ENCODE data around the gene TMCO6. TPM values are rescaled to one million over a fixed set of nuclear protein-coding genes. Genes with fewer than 3 reads are reported as not detected.
"Not testable (repeated sequence)": the region's sequence is repeated elsewhere in the genome, so short reads cannot be mapped to it uniquely, and the experiment has no call there.

TMCO6 gene
- total RNA-seq, 1 donor from 2014 or later = 40.7 TPM

DNA sequence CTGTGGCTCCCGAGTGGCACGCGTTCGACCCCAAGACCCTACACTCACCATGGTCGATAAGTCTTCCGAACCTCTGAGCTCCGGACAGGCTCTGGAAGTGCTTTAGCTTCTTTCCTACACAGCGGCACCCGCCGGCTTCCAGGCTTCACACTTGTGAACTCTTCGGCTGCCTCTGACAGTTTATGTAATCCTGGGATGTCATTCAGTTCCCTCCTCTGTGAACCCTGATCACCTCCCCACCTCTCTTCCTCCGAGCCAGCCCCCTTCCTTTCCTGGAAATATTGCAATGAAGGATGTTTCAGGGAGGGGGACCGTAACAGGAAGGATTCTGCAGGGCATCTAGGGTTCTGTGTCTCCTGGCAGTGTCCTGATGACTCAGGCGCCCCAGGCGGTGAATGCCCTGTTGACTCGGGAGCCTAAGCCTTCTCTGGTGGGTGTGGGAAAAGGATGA, 6.2 kb upstream of the TMCO6 start, which contains the start of gene CD14:
Gene CD14 (minus strand): TSS at position 155 of the 451 bp plus-strand sequence. CDS start 104 bp downstream, at position 51.
- H3K36me3 Mint-ChIP-seq (ENCODE audit: low read depth) = no peaks in the 10 kb centered on the region

DNA sequence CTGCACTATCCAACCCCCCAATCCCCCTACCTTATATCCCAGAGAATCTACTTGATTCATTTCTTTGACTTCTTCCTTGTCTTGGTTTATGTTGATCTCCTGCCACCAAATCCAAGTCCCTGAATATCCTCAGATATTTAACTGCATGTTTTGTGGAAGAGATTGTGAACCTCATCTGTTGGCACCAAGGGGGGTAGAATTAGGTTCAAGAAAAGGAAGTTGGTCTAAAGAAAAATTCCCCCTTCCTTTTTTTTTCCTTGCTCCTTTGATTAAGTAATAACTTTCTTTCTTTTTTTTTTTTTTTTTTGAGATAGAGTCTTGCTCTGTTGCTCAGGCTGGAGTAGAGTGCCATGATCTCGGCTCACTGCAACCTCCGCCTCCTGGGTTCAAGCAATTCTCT, 5.8 kb upstream of the TMCO6 start:
- H3K36me3 Mint-ChIP-seq (ENCODE audit: low read depth) = no peaks in the 10 kb centered on the region
- peaks cover 12% of the 10 kb centered on the region for H3K27me3 Mint-ChIP-seq (ENCODE audit: low read depth)
- no peak for DNase-seq (ENCODE audit: low spot score)
- H3K27ac Mint-ChIP-seq = no peak overlapping the region
- no peaks in the 10 kb centered on the region for H3K9me3 Mint-ChIP-seq
- intact Hi-C loops (cut with micrococcal nuclease) = loop anchor here (10.0 kb wide), 1 partner anchor 379 kb away; no protein-coding TSS in a partner anchor
- H3K4me1 Mint-ChIP-seq (ENCODE audit: low read depth) = peaks cover 25% of the 10 kb centered on the region
- peak overlapping the region; percentile 80 for H3K4me3 Mint-ChIP-seq (ENCODE audit: low read depth)

More for the DNA sequence above, 6.2 kb upstream of the TMCO6 start, which contains the start of gene CD14:
- intact Hi-C loops (cut with micrococcal nuclease) = loop anchor here (10.0 kb wide), 1 partner anchor 378 kb away; no protein-coding TSS in a partner anchor
- Mint-ChIP-seq H3K27ac (no peak within 1 kb of the TSS), H3K4me1 (ENCODE audit: low read depth) (peaks cover 23% of the 10 kb centered on the region), H3K9me3 (peaks cover 4% of the 10 kb centered on the region), H3K4me3 (ENCODE audit: low read depth) (peak within 1 kb of the TSS; percentile 80), H3K27me3 (ENCODE audit: low read depth) (peaks cover 14% of the 10 kb centered on the region)
- DNase-seq (ENCODE audit: low spot score) = no peak

DNA sequence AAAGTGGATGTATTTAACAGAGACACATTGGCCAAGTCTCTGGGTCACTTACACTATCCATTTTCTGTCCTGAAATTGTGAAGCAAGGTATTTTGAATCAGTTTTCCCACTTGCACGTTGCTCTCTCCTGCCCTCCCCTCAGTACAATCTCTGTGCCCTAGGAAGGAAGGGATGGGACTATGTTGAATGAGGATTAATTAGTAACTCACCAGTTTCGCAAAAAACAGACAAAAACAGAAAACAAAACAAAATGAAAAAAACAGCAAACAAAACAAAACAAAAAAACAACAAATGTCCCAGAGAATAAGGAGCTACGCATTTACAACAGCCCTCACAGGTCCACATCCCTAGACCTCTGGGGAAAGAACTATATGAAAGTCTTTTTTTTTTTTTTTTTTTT, 5.1 kb upstream of the TMCO6 start:
- intact Hi-C loops (cut with micrococcal nuclease) = loop anchor here (10.0 kb wide), 1 partner anchor 379 kb away; no protein-coding TSS in a partner anchor
- Mint-ChIP-seq H3K9me3 (no peaks in the 10 kb centered on the region), H3K4me3 (ENCODE audit: low read depth) (peak overlapping the region; percentile 4), H3K27ac (no peak overlapping the region), H3K36me3 (ENCODE audit: low read depth) (no peaks in the 10 kb centered on the region), H3K4me1 (ENCODE audit: low read depth) (peaks cover 29% of the 10 kb centered on the region), H3K27me3 (ENCODE audit: low read depth) (peaks cover 12% of the 10 kb centered on the region)
- DNase-seq (ENCODE audit: low spot score) = no peak

DNA sequence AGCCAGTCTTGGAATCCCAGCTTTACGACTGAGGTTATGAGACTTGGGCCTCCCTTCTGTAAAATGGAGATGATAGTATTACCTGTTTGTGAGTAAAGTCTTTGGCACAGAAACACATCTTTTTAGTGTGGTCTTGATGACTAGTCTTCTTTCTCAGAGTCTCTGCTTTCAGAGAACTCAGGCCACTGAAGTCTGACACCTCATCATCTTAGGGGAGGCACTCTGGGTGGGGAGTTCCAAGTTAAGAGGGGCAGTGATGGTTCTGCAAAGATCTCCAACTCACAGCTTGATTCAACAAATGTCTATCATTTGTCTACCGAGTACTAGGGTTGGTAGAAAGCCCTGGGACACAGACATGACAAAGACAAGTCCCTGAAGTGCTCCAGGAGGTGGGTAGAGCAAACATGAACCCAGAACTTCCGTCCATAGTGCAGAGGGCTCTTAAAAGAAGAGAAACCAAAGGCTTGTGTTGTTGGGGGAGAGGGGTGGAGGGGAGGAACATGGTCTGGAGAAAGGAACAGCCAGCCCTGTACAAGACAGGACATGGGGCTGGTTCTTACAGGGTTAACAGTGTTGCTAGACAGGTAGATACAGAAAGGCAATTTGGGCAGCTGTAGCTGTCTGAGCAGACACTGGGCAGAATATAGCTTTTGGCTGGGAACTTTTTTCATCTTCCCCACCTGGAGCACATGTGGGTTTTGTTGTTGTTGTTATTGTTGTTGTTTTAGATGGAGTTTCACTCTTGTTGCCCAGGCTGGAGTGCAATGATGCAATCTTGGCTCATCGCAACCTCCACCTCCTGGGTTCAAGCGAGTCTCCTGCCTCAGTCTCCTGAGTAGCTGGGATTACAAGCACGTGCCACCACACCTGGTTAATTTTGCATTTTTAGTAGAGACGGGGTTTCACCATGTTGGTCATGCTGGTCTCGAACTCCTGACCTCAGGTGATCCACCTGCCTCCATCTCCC, 3.7 kb upstream of the TMCO6 start:
- no peak for DNase-seq (ENCODE audit: low spot score)
- H3K27me3 Mint-ChIP-seq (ENCODE audit: low read depth) = peaks cover 12% of the 10 kb centered on the region
- peaks cover 33% of the 10 kb centered on the region for H3K4me1 Mint-ChIP-seq (ENCODE audit: low read depth)
- peaks cover 7% of the 10 kb centered on the region for H3K36me3 Mint-ChIP-seq (ENCODE audit: low read depth)
- H3K4me3 Mint-ChIP-seq (ENCODE audit: low read depth) = no peak overlapping the region
- H3K27ac Mint-ChIP-seq = no peak overlapping the region
- no peaks in the 10 kb centered on the region for H3K9me3 Mint-ChIP-seq
- intact Hi-C loops (cut with micrococcal nuclease) = loop anchor here (1.0 to 10.0 kb wide), 3 partner anchors 262 to 381 kb away; partner anchors contain the start of gene SLC4A9

DNA sequence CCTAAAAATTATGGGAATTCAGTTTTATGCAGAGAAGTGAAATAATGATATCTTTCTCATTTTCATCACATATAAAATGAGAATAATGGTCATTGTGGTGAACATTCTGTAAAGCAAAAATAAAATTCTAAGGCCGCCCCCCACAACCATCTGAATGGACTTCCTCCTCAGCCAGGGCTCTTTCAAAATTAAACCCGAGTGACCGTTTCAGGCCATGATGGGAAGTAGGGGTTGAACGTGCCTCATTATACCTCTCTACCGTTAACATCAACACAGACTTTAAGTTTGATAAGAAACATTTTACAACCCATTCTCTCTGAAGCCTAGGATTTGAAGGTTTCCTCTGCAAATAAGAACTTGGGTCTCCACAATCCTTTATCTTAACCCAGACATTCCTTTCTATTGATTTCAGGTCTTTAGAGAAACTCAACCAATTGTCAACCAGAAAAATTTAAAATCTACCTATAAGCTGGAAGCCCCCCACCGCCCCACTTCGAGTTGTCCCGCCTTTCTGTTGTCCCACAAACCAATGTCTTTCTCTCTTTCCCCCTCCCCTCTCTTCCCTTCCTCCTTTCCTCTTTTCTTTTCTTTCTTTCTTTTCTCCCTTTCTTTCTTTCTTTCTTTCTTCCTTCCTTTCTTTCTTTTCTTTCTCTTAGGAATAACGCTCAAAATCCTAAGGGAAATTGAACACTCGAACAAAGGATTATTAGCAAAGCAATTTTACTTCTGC, 1.7 kb upstream of the TMCO6 start:
- peaks cover 39% of the 10 kb centered on the region for H3K4me1 Mint-ChIP-seq (ENCODE audit: low read depth)
- DNase-seq (ENCODE audit: low spot score) = no peak
- H3K36me3 Mint-ChIP-seq (ENCODE audit: low read depth) = peaks cover 22% of the 10 kb centered on the region
- H3K27me3 Mint-ChIP-seq (ENCODE audit: low read depth) = peaks cover 4% of the 10 kb centered on the region
- H3K4me3 Mint-ChIP-seq (ENCODE audit: low read depth) = no peak overlapping the region
- no peak overlapping the region for H3K27ac Mint-ChIP-seq
- intact Hi-C loops (cut with micrococcal nuclease) = loop anchor here (2.0 to 10.0 kb wide), 6 partner anchors 53 to 383 kb away; partner anchors contain the start of genes ANKHD1, HARS1, HARS2 and SLC4A9
- no peaks in the 10 kb centered on the region for H3K9me3 Mint-ChIP-seq

DNA sequence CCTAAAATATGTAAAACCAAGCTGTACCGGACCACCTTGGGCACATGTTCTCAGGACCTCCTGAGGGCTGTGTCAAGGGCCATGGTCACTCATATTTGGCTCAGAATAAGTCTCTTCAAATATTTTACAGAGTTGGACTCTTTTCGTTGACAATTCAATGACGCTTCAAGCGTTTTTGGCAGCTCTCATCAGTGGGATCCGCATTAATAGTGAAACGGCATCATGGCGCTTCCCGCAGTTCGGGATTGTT, 428 bp upstream of the TMCO6 start:
- Mint-ChIP-seq H3K36me3 (ENCODE audit: low read depth) (peaks cover 33% of the 10 kb centered on the region), H3K4me3 (ENCODE audit: low read depth) (peak overlapping the region; percentile 94), H3K27ac (peak overlapping the region; percentile 93), H3K4me1 (ENCODE audit: low read depth) (peaks cover 29% of the 10 kb centered on the region)
- not testable (repeated sequence) for H3K27me3 Mint-ChIP-seq (ENCODE audit: low read depth); DNase-seq (ENCODE audit: low spot score); H3K9me3 Mint-ChIP-seq
- intact Hi-C loops (cut with micrococcal nuclease) = loop anchor here (1.0 to 10.0 kb wide), 10 partner anchors 8 to 384 kb away; partner anchors contain the start of genes ANKHD1, APBB3, EIF4EBP3 and HARS1

DNA sequence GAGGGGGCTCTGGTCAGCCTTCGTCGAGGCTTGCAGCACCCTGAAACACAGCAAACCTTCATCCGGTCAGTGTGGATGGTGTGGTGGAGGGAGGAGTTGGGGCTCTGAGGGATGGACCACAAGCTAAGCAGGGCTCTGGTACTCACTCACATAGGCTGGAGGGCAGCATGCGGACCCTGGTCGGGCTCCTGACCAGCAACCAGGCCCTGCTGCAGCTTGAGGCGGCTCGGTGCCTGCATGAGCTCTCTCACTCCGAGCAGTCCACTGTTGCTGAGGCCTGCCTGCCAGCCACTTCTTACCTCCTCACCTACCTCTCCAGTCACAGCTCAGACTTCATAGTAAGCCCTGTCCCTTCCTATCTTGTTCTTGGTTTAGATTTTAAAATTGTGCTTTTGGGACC, 2.5 kb downstream of the TMCO6 start:
- Mint-ChIP-seq H3K27ac (no peak overlapping the region), H3K9me3 (no peaks in the 10 kb centered on the region), H3K36me3 (ENCODE audit: low read depth) (peaks cover 58% of the 10 kb centered on the region), H3K4me1 (ENCODE audit: low read depth) (peaks cover 34% of the 10 kb centered on the region), H3K27me3 (ENCODE audit: low read depth) (no peaks in the 10 kb centered on the region), H3K4me3 (ENCODE audit: low read depth) (no peak overlapping the region)
- intact Hi-C loops (cut with micrococcal nuclease) = no loop called here
- DNase-seq (ENCODE audit: low spot score) = no peak

DNA sequence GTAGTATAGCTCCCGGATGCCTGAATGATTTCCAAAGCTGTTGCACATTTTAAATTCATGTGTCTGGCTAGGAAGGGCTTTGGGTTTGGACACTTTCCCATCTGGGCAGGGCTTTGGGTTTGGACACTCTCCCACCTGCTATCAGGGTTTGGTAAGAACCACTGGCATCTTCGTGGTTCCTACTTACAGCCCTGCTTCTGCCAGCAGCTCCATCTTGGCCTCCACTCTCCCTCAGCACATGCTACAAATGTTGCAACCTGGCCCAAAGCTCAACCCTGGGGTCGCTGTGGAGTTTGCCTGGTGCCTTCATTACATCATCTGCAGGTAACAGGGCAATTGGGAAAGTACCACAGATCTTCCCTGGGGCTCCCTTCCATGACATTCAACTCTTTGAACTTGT, 3.5 kb downstream of the TMCO6 start:
- no peaks in the 10 kb centered on the region for H3K9me3 Mint-ChIP-seq
- no peak overlapping the region for H3K27ac Mint-ChIP-seq
- intact Hi-C loops (cut with micrococcal nuclease) = no loop called here
- no peak overlapping the region for H3K4me3 Mint-ChIP-seq (ENCODE audit: low read depth)
- peaks cover 67% of the 10 kb centered on the region for H3K36me3 Mint-ChIP-seq (ENCODE audit: low read depth)
- peaks cover 34% of the 10 kb centered on the region for H3K4me1 Mint-ChIP-seq (ENCODE audit: low read depth)
- DNase-seq (ENCODE audit: low spot score) = no peak
- H3K27me3 Mint-ChIP-seq (ENCODE audit: low read depth) = no peaks in the 10 kb centered on the region

DNA sequence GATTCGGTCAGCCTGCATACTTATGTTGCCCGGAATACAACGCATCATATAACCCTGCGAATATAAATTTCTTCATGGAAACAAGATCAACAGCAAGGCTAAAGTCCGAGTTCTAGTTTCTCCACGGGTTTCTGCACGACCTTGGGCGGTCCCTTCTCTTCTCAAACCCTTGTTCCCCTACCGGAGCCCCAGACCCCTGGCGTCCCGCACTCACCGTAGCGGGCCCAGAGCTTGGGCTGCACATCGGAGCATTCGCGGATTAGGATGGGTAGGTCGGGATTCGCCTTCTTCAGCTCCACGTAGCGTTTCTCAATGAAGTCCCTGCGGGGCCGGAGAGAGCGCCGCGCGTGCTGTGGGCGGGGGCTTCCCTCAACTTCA, 7.8 kb downstream of the TMCO6 start:
- intact Hi-C loops (cut with micrococcal nuclease) = loop anchor here (1.0 to 5.0 kb wide), 6 partner anchors 8 to 915 kb away; partner anchors contain the start of genes ANKHD1, HARS1, HARS2 and TMCO6
- Mint-ChIP-seq H3K27me3 (ENCODE audit: low read depth) (no peaks in the 10 kb centered on the region), H3K9me3 (no peaks in the 10 kb centered on the region), H3K4me3 (ENCODE audit: low read depth) (peak overlapping the region; percentile 99), H3K36me3 (ENCODE audit: low read depth) (peaks cover 72% of the 10 kb centered on the region), H3K27ac (peak overlapping the region; percentile 99), H3K4me1 (ENCODE audit: low read depth) (peaks cover 21% of the 10 kb centered on the region)
- no peak for DNase-seq (ENCODE audit: low spot score)

DNA sequence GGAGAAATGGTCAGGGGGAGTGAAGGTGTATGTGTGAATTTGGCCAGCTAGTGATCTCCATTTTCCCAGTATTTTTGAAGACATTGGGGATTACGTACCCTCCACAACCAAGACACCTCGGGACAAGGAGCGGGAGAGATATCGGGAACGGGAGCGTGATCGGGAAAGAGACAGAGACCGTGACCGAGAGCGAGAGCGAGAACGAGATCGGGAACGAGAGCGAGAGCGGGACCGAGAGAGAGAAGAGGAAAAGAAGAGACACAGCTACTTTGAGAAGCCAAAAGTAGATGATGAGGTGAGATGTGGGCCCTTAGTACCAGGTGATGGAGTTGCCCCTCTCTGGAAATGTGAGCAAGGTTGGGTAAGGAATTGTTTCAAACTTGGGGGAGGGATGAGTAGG, 19.6 kb downstream of the TMCO6 start:
- Mint-ChIP-seq H3K27me3 (ENCODE audit: low read depth) (no peaks in the 10 kb centered on the region), H3K4me1 (ENCODE audit: low read depth) (peaks cover 9% of the 10 kb centered on the region), H3K27ac (no peak overlapping the region), H3K9me3 (no peaks in the 10 kb centered on the region), H3K4me3 (ENCODE audit: low read depth) (no peak overlapping the region), H3K36me3 (ENCODE audit: low read depth) (peaks cover 82% of the 10 kb centered on the region)
- DNase-seq (ENCODE audit: low spot score) = no peak
- intact Hi-C loops (cut with micrococcal nuclease) = no loop called here

DNA sequence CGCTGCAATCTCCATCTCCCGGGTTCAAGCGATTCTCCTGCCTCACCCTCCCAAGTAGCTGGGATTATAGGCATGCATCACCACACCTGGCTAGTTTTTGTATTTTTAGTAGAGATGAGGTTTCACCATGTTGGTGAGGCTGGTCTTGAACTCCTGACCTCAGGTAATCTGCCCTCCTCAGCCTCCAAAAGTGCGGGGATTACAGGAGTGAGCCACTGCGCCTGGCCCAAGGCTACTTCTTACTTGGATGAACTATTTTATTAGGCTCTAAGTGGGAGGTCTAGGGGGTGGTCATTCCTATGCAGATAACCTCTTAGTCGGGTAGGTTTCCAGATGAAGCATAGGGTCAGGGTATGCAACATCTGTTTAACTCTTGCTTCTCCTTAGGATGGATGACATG, 21.1 kb downstream of the TMCO6 start:
- intact Hi-C loops (cut with micrococcal nuclease); H3K4me3 Mint-ChIP-seq (ENCODE audit: low read depth); H3K27me3 Mint-ChIP-seq (ENCODE audit: low read depth); H3K27ac Mint-ChIP-seq; H3K9me3 Mint-ChIP-seq; DNase-seq (ENCODE audit: low spot score): not testable (repeated sequence)
- H3K36me3 Mint-ChIP-seq (ENCODE audit: low read depth) = peaks cover 75% of the 10 kb centered on the region
- H3K4me1 Mint-ChIP-seq (ENCODE audit: low read depth) = peaks cover 12% of the 10 kb centered on the region

DNA sequence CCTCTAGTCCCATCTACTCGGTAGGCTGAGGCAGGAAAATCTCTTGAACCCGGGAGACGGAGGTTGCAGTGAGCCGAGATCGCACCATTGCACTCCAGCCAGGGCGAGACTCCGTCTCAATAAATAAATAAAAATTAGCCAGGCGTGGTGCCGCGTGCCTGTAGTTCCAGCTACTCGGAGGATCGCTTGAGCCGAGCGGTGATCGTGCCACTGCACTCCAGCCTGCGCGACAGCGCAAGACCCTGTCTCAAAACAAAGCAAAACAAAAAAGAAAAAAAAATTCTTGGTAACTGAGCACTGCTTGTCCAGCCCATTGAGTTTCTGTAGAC, 24.7 kb downstream of the TMCO6 start:
- DNase-seq (ENCODE audit: low spot score) = no peak
- peaks cover 25% of the 10 kb centered on the region for H3K4me1 Mint-ChIP-seq (ENCODE audit: low read depth)
- H3K4me3 Mint-ChIP-seq (ENCODE audit: low read depth) = peak overlapping the region; percentile 99
- H3K27ac Mint-ChIP-seq = no peak overlapping the region
- H3K27me3 Mint-ChIP-seq (ENCODE audit: low read depth) = no peaks in the 10 kb centered on the region
- peaks cover 75% of the 10 kb centered on the region for H3K36me3 Mint-ChIP-seq (ENCODE audit: low read depth)
- intact Hi-C loops (cut with micrococcal nuclease) = loop anchor here (1.0 kb wide), 4 partner anchors 17 to 47 kb away; partner anchors contain the start of genes HARS1, HARS2, IK and NDUFA2
- H3K9me3 Mint-ChIP-seq = no peaks in the 10 kb centered on the region
